GM12878 (cell line): ENCODE data around the gene LCN12. TPM values are rescaled to one million over a fixed set of nuclear protein-coding genes. Genes with fewer than 3 reads are reported as not detected.

ENCODE experiments used
- ATAC-seq: fragments of 200-7000 bp; cut with Tn5 transposase; 3 replicates; pipeline ENCODE4 v1.9.1; 2020; ENCODE audit warnings: mild to moderate bottlenecking, moderate library complexity
- BruUV-seq: library from RNA; stranded (reverse); fragments of 400-500 nt; replicated peaks from 2 replicates; lab custom pipeline; 2021; lab: Mats Ljungman, UMichigan
- CTCF ChIA-PET: fragments of 300-600 bp; sonication (Branson Sonifier 250); formaldehyde crosslinking; extraction: SDS; loops from one replicate; lab custom pipeline; 2021; ENCODE audit warnings: inconsistent platforms; lab: Yijun Ruan, JAX
- POLR2A ChIA-PET: fragments of 350-600 bp; formaldehyde crosslinking; extraction: SDS; loops from one replicate; lab custom pipeline; 2021; ENCODE audit warnings: inconsistent platforms; lab: Charles Lee
- RAD21 ChIA-PET: fragments of 300-600 bp; sonication (Branson Sonifier 250); formaldehyde crosslinking; loops from one replicate; lab custom pipeline; 2023; ENCODE audit warnings: antibody characterized with exemption; ENCODE audit not compliant: unreplicated experiment; lab: Charles Lee
- SMC1A ChIA-PET: fragments of 300-600 bp; sonication (Branson Sonifier 250); formaldehyde crosslinking; loops from one replicate; lab custom pipeline; 2023; ENCODE audit not compliant: unreplicated experiment, uncharacterized antibody; lab: Charles Lee
- DNase-seq: peaks from one replicate; pipeline ENCODE4 v3.0.0-alpha.2; 2011; ENCODE audit warnings: low read depth, low spot score
- FAIRE-seq: peaks from 3 replicates; lab custom pipeline; 2011; peaks lifted over from hg19 to GRCh38; lab: Jason Lieb, UNC
- H2AFZ ChIP-seq: 2 replicates; pipeline ENCODE4 v1.6.0; 2011; ENCODE audit warnings: low read depth, low read length, control low read depth; ENCODE audit not compliant: control insufficient read depth
- H3K27ac ChIP-seq: 2 replicates; pipeline ENCODE4 v1.5.1; 2011; ENCODE audit warnings: control low read depth; ENCODE audit not compliant: control insufficient read depth, insufficient read depth
- H3K27me3 ChIP-seq, 2 experiments: replicated peaks in 1 of 2; 2 replicates each; pipeline versions ENCODE4 v1.6.0 to v1.6.1; 2011; ENCODE audit warnings: low read length in 1 of 2; ENCODE audit not compliant: control insufficient read depth in 2 of 2, insufficient read depth in 2 of 2
- H3K36me3 ChIP-seq, 2 experiments: 2 replicates each; pipeline ENCODE4 v1.5.1; 2011; ENCODE audit warnings: low read length in 1 of 2; ENCODE audit not compliant: control insufficient read depth in 2 of 2, insufficient read depth in 2 of 2
- H3K4me1 ChIP-seq: 2 replicates; pipeline ENCODE4 v1.6.1; 2011; ENCODE audit warnings: mild to moderate bottlenecking, low read length, moderate library complexity, mixed read lengths; ENCODE audit not compliant: control insufficient read depth, insufficient read depth
- H3K4me2 ChIP-seq: 2 replicates; pipeline ENCODE4 v1.6.0; 2011; ENCODE audit warnings: control low read depth; ENCODE audit not compliant: control insufficient read depth, insufficient read depth
- H3K4me3 ChIP-seq: fragments of 200-600 bp; sonication (generic); 2 replicates; pipeline ENCODE4 v1.5.1; 2016
- H3K79me2 ChIP-seq: 2 replicates; pipeline ENCODE4 v1.6.0; 2011; ENCODE audit warnings: low read length; ENCODE audit not compliant: control insufficient read depth, insufficient read depth
- H3K9ac ChIP-seq: 2 replicates; pipeline ENCODE4 v1.8.0; 2011; ENCODE audit warnings: low read length, control low read depth, mixed read lengths; ENCODE audit not compliant: control insufficient read depth, insufficient read depth
- H3K9me3 ChIP-seq: replicated peaks from 3 replicates; pipeline ENCODE4 v1.5.1; 2011; ENCODE audit warnings: mild to moderate bottlenecking, low read length; ENCODE audit not compliant: control insufficient read depth, insufficient read depth
- H4K20me1 ChIP-seq: 2 replicates; pipeline ENCODE4 v1.6.0; 2011; ENCODE audit not compliant: control insufficient read depth, insufficient read depth
- ATF3 ChIP-seq: IDR thresholded peaks from 2 replicates; pipeline ENCODE4 v1.6.1; 2011; ENCODE audit warnings: low read depth, mild to moderate bottlenecking, low read length, moderate library complexity, borderline replicate concordance; ENCODE audit errors: extremely low read depth
- BRCA1 ChIP-seq: IDR thresholded peaks from 2 replicates; pipeline ENCODE4 v1.6.1; 2011; ENCODE audit warnings: low read depth, low read length, improper control_type of control experiment
- EED ChIP-seq: sonication (generic); IDR thresholded peaks from 2 replicates; pipeline ENCODE4 v1.6.1; 2016; ENCODE audit warnings: antibody characterized with exemption, low read depth
- EP300 ChIP-seq, 2 experiments: fragments of 150-350 bp in 1 of 2; IDR thresholded peaks; 2 replicates each; pipeline ENCODE4 v1.6.1; 2011 to 2012; ENCODE audit warnings: low read depth in 2 of 2, low read length in 2 of 2, borderline replicate concordance in 1 of 2, improper control_type of control experiment in 1 of 2, inconsistent platforms in 1 of 2; ENCODE audit not compliant: control insufficient read depth in 1 of 2
- HSF1 ChIP-seq: fragments of 150-350 bp; IDR thresholded peaks from 2 replicates; pipeline ENCODE4 v1.6.1; 2014; ENCODE audit warnings: mild to moderate bottlenecking, low read depth, low read length
- NFXL1 ChIP-seq: fragments of 450-650 bp; IDR thresholded peaks from 2 replicates; pipeline ENCODE4 v1.6.1; 2017; ENCODE audit warnings: antibody characterized with exemption, mild to moderate bottlenecking, borderline replicate concordance
- NFYB ChIP-seq: IDR thresholded peaks from 2 replicates; pipeline ENCODE4 v1.6.1; 2011; ENCODE audit warnings: low read depth, mild to moderate bottlenecking, low read length, improper control_type of control experiment, moderate library complexity; ENCODE audit not compliant: insufficient read depth
- POLR2A ChIP-seq: IDR thresholded peaks from 2 replicates; pipeline ENCODE4 v1.6.1; 2011; ENCODE audit warnings: low read depth, mild to moderate bottlenecking, low read length
- POLR2AphosphoS5 ChIP-seq: IDR thresholded peaks from 2 replicates; pipeline ENCODE4 v1.6.1; 2011; ENCODE audit warnings: mild to moderate bottlenecking, low read length, inconsistent platforms
- ZBTB40 ChIP-seq: fragments of 450-650 bp; IDR thresholded peaks from 2 replicates; pipeline ENCODE4 v1.6.1; 2016; ENCODE audit warnings: mild to moderate bottlenecking, moderate library complexity, borderline replicate concordance
- ZNF24 ChIP-seq: fragments of 450-650 bp; IDR thresholded peaks from 2 replicates; pipeline ENCODE4 v1.6.1; 2017; ENCODE audit warnings: antibody characterized with exemption, mild to moderate bottlenecking
- WGBS: methylation state at CpG from one replicate; pipeline ENCODE4 v1.1.6; 2016; ENCODE audit warnings: low lambda C conversion rate; ENCODE audit not compliant: insufficient replicate concordance, insufficient coverage; ENCODE audit errors: missing lambda C conversion rate; 5-methylcytosine and 5-hydroxymethylcytosine counted together
- in situ Hi-C: fragments of 300-500 bp; cut with MboI; formaldehyde crosslinking; loops from 9 replicates; pipeline ENCODE4 v1.14.3; 2018; ENCODE audit warnings: mixed read lengths
- intact Hi-C: fragments of 100-400 bp; cut with micrococcal nuclease; formaldehyde crosslinking; loops from one replicate; pipeline ENCODE4 v1.14.2; 2022; ENCODE audit not compliant: unreplicated experiment
- polyA plus RNA-seq, 11 experiments: library from polyadenylated mRNA; depleted of rRNA in 4 of 11; unstranded in 6 of 11; stranded (reverse) in 5 of 11; fragments of >200 nt; fragmentation: Nextera tagmentation in 4 of 11; fragmentation: Illumina TruSeq in 1 of 11; extraction: Ambion mirVana in 4 of 11; extraction: Trizol in 1 of 11; gene quantifications; 1 replicate in 1 of 11; 2 replicates in 10 of 11; pipeline versions ENCODE4 v1.2.1 to v1.2.3, GENCODE V29; 2011 to 2016; ENCODE audit warnings: inconsistent platforms in 2 of 11, missing spikeins in 2 of 11, low read depth in 1 of 11
- total RNA-seq, 4 experiments: library from RNA; depleted of rRNA in 3 of 4; stranded (reverse); fragments of >200 nt in 3 of 4; fragmentation: Illumina TruSeq in 1 of 4; extraction: Trizol in 1 of 4; gene quantifications; 2 replicates each; pipeline versions ENCODE4 v1.2.1 to v1.2.3, GENCODE V29; 2013 to 2021

Gene LCN12
- total and polyA plus RNA-seq, 10 of the 15 experiments (the other 5 are each of a cell fraction or from before 2014, with no cell fraction given) = 0.06 to 0.64 (median 0.40) TPM; not detected in 3

GRCh38 chr9:136926749-136927148 is 25.3 kb upstream of the LCN12 start (continued):
- TF ChIP-seq ZBTB40 (no peak), POLR2AphosphoS5 (no peak)

- H4K20me1 ChIP-seq = no peaks in the 10 kb centered on the region
- no peak overlapping the region for H3K27ac ChIP-seq
- peaks cover 16 to 18% of the 10 kb centered on the region in 2 experiments for H3K36me3 ChIP-seq
- POLR2A ChIA-PET = no interaction called here
- DNase-seq = no peak
- no peaks in the 10 kb centered on the region for H3K9me3 ChIP-seq
- TF ChIP-seq POLR2A (peak; percentile 33; the same call in 1 of the 2 replicates), NFYB (no peak), EP300 (IDR thresholded peaks at IDR 0.05; ENCODE audit: borderline replicate concordance in 1 of 2, control insufficient read depth in 1 of 2, low read depth in 2 of 2, low read length in 2 of 2) (no peak), ATF3 (no peak), ZNF24 (no peak), NFXL1 (no peak), EED (no peak), HSF1 (no peak), POLR2AphosphoS5 (peak; percentile 25; the same call in 1 of the 2 replicates), BRCA1 (no peak)
- TF ChIP-seq, all 136 proteins: peak for 2
- H3K4me3 ChIP-seq = no peak overlapping the region
- no peaks in the 10 kb centered on the region for H3K4me1 ChIP-seq
- H2AFZ ChIP-seq = no peak overlapping the region
- intact Hi-C loops = no loop called here
- no peaks in the 10 kb centered on the region for H3K27me3 ChIP-seq
- WGBS = 76% methylated on average over 18 of the region's 23 CpGs
- no peak for ATAC-seq
- H3K9ac ChIP-seq = no peak overlapping the region
- no peak overlapping the region for H3K4me2 ChIP-seq
- ChIA-PET CTCF (interaction anchor here (0.7 to 0.9 kb wide), 2 partner anchors 9 to 88 kb away, joined by 3 read pairs; no protein-coding TSS in a partner anchor), RAD21 (no interaction called here), SMC1A (no interaction called here)
- TSS peak; percentile 51 for BruUV-seq
- no peaks in the 10 kb centered on the region for H3K79me2 ChIP-seq
- in situ Hi-C loops = no loop called here
- FAIRE-seq = no peak
These were observed 24.5 kb upstream of the LCN12 start for GRCh38 chr9:136927343-136928271.
